Stimulated activated CD8-positive, alpha-beta memory T cell treated with anti-CD3 and anti-CD28 coated beads, Interleukin-7, amount 100 ng/mL, for 1 hour (primary cell): ENCODE measurements around the gene GNAI3.

Source experiments
- DNase-seq, 2 donors: peaks; one replicate each; pipeline ENCODE4 v3.0.0-alpha.2; 2020; ENCODE audit warnings: low read depth in 2 of 2

Gene GNAI3

DNA sequence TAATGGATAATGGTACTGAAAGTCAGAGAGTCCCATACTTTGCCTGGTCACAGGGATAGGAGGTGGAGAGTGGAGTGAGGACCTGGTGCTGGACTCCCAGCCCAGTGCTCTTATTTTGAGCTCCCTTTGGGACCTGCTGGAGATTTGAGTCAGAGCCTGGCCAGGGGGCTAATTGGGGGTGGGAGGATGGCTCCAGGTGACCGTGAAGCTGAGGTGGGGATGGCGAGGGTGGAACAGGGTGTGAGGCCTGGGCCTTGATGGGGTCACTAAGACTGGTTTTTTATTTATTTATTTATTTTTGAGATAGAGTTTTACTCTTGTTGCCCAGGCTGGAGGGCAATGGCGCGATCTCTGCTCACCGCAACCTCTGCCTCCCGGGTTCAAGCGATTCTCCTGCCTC lies 89.0 kb downstream of the GNAI3 start:
- DNase-seq, result no peak

GRCh38 chr1:109639063-109639840 lies 90.8 kb downstream of the GNAI3 start:
- no peak for DNase-seq

- no peak for DNase-seq
Observed at GRCh38 chr1:109639841-109640184, 91.4 kb downstream of the GNAI3 start.

DNA sequence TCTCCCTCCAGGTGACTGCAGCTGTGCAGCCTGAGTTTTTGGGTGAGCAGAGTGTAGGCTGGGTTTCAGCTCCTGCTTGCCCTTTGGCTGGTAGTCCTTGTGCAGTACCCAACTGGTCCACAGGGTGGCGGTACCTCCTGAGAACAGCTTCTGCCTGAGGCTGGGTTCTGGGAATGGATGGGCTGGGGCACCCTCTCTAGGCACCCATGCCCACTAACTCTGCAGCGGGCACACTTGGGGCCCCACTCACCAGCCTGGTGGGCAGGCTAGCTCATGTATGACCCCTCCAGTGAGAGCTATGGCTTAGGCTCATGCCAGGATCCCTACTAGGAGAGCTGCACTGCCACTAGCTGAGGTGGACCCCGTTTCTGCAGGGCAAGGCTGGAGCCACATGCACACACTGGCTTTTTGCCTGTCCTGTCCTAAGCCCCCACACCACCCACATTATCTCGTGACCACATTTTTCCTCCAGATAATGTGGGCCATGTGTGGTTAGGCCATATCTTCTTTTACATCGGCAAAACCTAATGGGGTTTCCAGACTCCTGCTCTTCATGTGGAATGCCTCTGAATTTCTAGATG lies 92.0 kb downstream of the GNAI3 start:
- DNase-seq, result peak; percentile 73 to 94

GRCh38 chr1:109641078-109641740 lies 92.8 kb downstream of the GNAI3 start:
- DNase-seq, result no peak

DNA sequence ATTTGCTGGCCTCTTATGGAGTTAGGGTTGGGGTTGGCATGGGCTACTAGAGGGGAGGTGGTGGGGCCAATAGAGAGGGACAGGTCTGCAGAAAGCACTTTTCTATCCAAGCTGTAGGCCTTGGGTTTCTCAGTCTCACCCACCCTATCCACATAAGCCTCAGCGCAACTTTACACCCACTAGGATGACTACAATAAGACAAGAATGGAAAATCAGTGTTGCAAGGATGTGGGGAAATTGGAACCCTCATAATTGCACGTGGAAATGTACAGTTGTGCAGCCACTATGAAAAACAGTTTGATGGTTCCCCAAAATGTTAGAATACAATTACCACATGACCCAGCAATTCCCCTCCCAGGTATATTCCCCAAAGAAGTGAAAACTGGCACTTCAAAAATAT lies 93.4 kb downstream of the GNAI3 start:
- no peak for DNase-seq

DNA sequence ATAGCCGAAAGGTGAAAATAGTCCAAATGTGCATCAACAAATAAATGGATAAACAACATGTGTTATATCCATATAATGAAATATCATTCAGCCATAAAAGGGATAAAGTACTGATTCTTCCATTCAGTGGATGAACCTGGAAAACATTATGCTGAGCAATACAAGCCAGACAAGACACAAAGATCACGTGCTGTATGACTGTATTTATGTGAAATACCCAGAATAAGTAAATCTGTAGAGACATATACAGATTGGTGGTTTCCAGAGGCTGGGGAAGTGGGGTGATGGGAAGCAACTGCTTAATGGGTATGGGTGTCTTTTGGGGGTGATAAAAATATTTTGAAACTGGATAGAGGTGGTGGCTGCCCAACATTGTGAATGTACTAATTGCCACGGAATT lies 94.2 kb downstream of the GNAI3 start:
- no peak for DNase-seq

- peak; percentile 78 to 86 for DNase-seq
Observed at GRCh38 chr1:109643385-109644230, 95.2 kb downstream of the GNAI3 start.

GRCh38 chr1:109644670-109645069 lies 96.3 kb downstream of the GNAI3 start:
- no peak for DNase-seq

DNA sequence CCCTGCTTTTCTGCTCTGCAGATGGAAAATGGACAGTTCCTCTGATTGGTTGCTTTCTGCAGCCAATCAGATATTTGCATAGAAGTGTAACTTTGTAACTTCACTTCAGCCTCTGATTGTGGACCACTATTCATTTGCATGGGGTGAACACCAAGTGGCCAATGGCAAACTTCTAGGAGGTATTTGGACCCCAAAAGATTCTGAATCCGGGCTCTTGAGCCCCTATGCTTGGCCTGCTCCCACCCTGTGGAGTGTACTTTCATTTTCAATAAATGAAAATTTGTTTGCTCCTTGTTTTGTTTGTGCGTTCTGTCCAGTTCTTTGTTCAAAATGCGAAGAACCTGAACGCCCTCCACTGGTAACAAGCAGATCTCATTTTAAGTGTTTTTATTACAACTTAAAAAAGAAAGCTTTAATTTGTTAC lies 101.1 kb downstream of the GNAI3 start:
- no peak for DNase-seq

DNA sequence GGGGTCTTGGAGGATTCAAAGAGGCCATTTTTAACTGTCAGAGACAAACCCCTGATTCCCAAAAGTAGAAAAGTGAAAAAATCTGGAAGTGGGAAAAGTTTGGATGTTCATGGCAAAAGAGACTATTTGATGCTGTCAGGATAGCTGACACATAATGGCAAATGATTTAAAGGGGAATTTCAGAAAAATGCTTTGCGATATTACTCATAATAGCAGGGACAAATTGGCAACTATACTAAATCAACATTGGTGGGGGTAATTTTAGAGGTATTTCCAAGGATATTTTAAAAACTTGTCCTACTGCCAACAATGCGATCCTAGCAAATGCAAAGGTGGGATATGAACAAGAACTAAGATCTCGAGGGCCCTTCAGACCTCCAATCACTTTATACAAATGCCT lies 102.2 kb downstream of the GNAI3 start:
- DNase-seq, result no peak

DNA sequence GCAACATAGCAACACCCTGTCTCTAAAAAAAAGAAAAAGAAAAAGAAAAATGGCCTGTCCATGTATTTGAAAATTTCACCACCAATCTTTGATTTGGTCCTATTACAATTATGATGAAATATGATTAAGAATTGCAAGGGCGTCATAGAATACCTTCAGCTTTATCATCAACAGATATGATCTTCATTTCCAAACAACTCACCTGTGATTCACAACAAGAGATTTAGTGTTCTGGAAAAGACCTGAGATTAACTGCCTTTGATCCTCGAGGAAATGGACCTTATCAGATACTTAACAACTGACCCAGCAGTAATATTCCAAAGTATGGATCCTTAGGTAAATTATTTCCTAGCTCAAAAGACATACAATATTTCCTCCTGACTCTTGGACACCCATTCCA lies 104.0 kb downstream of the GNAI3 start:
- DNase-seq, result no peak

GRCh38 chr1:109653306-109653705 lies 104.9 kb downstream of the GNAI3 start:
- no peak for DNase-seq

- no peak for DNase-seq
Observed at GRCh38 chr1:109654519-109654918, 106.1 kb downstream of the GNAI3 start.

- DNase-seq, result peak; percentile 25 to 26
Observed at GRCh38 chr1:109655615-109656519, 107.5 kb downstream of the GNAI3 start, which contains the start of gene GSTM4. TSS of gene GSTM4 (plus strand) at chr1:109656099. CDS start at chr1:109656390, 291 bp downstream.

DNA sequence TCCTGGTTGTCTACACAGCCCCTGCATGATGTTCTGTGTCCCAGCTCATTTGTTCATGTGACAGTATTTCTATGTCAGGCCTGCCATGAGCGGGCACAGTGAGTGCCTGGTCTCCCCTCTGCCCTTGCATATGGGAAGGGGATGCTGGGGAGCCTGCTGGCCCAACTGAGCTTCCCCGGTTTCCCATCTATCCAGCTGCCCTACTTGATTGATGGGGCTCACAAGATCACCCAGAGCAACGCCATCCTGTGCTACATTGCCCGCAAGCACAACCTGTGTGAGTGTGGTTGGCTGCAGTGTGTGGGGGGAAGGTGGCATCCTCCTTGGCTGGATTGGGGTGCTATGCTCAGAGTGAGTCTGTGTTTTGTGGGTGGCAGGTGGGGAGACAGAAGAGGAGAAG lies 109.0 kb downstream of the GNAI3 start:
- no peak for DNase-seq

DNA sequence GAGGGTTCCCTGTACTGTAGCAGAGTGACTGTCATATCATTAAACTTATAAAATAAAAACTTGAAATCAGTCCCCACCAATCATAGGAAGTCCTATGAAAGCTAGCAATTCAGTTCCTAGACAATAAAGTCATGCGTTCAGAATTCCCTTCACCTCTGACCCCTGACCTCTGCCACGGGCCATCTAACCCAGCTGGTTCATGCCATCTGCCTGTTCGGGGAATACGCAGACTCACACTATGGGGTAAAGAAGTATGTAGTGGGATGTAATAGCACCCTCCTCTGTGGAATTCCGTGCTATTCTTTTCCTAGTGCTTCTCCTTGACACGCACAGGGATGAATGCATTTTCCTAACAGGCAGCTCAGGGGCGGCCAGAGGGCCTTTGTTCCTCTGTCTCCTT lies 109.6 kb downstream of the GNAI3 start:
- no peak for DNase-seq

DNA sequence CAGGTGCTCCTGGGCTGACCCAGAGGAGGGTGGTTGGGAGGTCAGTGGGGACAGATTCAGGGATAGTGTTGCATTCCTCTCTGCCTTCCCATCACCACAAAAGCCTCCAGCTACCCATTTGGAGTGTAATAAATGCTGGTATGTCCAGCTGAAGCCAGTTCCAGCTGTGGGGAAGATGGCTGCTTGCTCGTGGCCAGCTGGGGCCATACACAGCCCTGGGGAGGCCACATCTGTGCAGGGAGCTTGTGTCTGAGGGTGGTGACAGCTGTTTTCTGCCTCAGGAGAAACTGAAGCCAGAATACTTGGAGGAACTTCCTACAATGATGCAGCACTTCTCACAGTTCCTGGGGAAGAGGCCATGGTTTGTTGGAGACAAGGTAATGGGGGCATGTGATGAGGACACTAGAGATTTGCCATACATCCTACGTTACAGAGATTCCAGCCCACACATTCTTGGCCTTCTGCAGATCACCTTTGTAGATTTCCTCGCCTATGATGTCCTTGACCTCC lies 110.2 kb downstream of the GNAI3 start:
- DNase-seq, result no peak

DNA sequence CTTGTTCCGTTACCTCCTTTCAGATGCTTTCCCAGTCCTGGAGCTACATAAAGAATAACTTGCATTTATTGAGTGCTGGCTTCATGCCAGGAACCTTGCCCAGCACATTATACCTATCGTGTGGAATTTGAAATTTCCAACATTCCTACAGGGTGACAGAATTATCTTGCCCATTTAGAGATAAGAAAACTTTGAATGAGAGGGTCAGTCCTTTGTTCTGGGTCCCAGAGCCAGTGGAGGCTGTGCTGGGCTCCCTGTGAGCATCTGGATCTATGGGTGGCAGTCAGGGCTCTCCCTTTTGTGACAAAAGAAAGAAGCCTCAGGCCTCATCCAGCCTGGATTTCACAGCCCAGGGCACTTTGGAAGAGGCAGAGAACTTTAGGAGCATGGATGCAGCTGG lies 110.7 kb downstream of the GNAI3 start:
- no peak for DNase-seq

DNA sequence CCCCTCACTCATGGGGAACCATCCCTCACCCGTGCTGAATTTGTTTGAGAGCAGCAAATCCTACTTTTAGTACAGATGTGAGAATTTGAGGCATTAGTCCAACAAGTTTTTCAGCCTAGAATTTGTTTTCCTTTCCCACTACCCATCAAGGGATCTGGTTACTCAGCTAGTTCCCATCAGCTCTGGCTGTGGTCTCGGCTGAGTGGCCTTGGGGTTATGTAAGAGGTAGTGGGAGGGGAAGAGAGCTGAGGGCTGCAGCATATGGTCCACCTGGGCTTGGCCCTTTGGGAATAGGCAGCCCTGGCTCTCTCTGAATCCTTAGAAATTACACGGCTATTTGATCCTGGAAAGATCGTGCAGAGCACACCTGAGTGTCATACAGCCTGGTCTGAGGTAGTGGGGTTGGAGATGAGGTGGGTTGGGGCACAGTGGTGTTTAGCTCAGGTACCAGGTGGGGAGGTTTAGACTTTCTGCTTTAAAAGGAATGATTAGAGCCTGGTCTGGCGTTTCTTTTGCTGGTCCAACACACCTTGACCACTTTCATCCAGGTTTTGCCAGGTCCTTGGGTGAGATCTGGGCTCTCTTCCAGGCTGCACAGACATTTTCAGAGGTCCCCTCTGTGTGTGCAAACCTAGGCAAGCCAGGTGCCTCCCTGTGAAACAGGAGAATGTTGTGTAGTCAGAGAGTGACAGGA lies 111.7 kb downstream of the GNAI3 start:
- no peak for DNase-seq
